ENCODE data around the gene COX6B1. TPM values are rescaled to one million over a fixed set of nuclear protein-coding genes. Genes with fewer than 3 reads are reported as not detected.

Gene COX6B1
- total RNA-seq, 1 donor from 2014 or later = 267 TPM

- peaks cover 6% of the 10 kb centered on the region for H3K9me3 ChIP-seq
Observed at GRCh38 chr19:35609851-35610353, 38.2 kb upstream of the COX6B1 start.

DNA sequence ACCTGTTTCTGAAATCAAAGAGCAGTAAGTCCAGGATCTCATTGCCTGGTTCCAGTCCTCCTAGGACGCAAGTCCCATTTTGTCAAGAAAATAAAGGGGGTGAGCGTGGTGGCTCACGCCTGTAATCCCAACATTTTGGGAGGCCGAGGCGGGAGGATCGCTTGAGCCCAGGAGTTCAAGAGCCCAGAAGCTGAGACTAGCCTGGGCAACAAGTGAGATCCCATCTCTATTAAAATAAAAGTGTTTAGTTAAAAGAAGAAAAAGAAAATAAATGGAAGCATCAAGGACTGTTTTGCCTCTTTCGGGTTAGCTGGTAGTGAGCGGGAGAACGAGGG, 35.9 kb upstream of the COX6B1 start:
- DNase-seq (no peak), ATAC-seq (no peak)
- no peaks in the 10 kb centered on the region for H3K27me3 ChIP-seq (ENCODE audit: low read depth)
- TF ChIP-seq CTCF (IDR thresholded peaks at IDR 0.05) = no peak
- peak overlapping the region; percentile 91 for H3K4me3 ChIP-seq
- intact Hi-C loops (cut with DNase I) = no loop called here
- H3K27ac ChIP-seq = peak overlapping the region; percentile 83
- peaks cover 14% of the 10 kb centered on the region for H3K4me1 ChIP-seq
- H3K9me3 ChIP-seq = peaks cover 5% of the 10 kb centered on the region
- peaks cover 4% of the 10 kb centered on the region for H3K36me3 ChIP-seq

More at GRCh38 chr19:35609851-35610353, 38.2 kb upstream of the COX6B1 start:
- DNase-seq (no peak), ATAC-seq (peak in 1 of 2 donors; percentile 8)
- intact Hi-C loops (cut with DNase I) = no loop called here
- no peak for TF ChIP-seq CTCF (IDR thresholded peaks at IDR 0.05)
- no peaks in the 10 kb centered on the region for H3K27me3 ChIP-seq (ENCODE audit: low read depth)
- H3K36me3 ChIP-seq = no peaks in the 10 kb centered on the region
- no peak overlapping the region for H3K4me3 ChIP-seq
- peaks cover 14% of the 10 kb centered on the region for H3K4me1 ChIP-seq
- no peak overlapping the region for H3K27ac ChIP-seq

DNA sequence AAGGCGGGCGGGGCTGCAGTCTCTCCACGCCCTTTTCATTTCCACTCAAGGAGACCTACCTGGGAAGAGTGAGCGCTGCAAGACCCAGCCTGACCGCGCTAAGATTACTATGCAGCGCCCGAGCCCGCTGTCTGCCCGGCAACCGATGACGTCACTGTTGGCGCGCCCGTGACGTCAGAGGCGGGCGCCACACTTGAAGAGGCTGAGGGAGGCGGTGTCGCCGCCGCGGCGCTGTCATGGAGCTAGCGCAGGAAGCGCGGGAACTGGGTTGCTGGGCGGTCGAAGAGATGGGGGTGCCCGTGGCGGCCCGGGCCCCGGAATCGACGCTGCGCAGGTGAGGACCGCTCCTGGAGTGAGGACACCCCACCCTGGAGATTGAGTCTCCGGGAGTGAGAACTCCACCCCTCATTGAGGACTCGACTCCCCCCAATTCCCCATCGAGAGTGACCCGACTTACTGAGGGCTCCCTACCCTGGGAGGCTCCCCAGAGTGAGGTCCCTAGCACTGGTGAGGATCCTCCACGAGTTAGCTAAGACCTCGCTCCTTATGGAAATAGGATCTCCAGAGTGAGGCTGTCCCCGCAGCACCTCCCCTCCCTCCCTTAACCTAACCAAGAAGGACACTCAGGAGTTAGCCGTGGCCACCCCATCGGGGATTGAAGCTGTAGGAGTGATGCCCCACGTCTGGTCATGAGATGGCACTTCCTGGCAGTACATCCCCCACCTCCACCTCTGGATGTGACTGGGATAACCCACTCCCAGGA, 35.4 kb upstream of the COX6B1 start, which contains the start of gene HAUS5:
TSS of gene HAUS5 (plus strand) at position 177 of the 763 bp plus-strand sequence. CDS start at position 237, 60 bp downstream.
- peak within 1 kb of the TSS; percentile 91 for H3K4me3 ChIP-seq
- TF ChIP-seq CTCF (IDR thresholded peaks at IDR 0.05) = peak; percentile 9
- DNase-seq (peak; percentile 95), ATAC-seq (peak; percentile 94 to 98)
- H3K27ac ChIP-seq = peak within 1 kb of the TSS; percentile 83
- intact Hi-C loops (cut with DNase I) = no loop called here
- H3K36me3 ChIP-seq = peaks cover 8% of the 10 kb centered on the region
- no peaks in the 10 kb centered on the region for H3K27me3 ChIP-seq (ENCODE audit: low read depth)
- H3K9me3 ChIP-seq = no peaks in the 10 kb centered on the region
- H3K4me1 ChIP-seq = peaks cover 14% of the 10 kb centered on the region

DNA sequence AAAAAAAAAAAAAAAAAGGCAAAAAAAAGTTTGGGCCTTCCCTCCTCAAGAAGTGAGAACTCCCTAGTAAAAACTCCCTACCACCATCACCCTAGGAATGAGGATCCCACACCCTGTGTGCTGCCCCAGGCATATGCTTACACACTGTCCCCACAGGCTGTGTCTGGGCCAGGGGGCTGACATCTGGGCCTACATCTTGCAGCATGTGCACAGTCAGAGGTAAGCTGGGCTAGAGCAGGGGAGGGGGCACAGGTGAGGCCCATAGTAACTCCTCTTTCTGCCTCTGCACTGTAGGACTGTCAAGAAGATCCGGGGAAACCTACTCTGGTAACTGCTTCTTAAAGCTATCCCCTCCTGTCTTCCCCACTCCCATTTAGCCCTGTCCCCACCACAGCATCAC, 34.5 kb upstream of the COX6B1 start:
- DNase-seq = no peak
- intact Hi-C loops (cut with DNase I) = no loop called here

DNA sequence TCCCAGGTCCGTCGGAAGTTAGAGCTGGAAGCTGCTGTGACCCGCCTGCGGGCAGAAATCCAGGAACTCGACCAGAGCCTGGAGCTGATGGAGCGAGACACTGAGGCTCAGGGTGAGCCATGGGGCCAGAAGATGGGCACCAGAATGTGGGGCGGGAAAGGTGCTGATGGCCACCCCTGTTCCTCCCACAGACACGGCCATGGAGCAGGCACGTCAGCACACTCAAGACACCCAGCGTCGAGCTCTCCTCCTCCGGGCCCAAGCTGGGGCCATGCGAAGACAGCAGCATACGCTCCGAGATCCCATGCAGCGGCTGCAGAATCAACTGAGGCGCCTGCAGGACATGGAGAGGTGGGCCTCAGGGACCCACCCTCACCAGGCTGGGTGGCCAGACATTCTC, 33.1 kb upstream of the COX6B1 start:
- no peak for ATAC-seq
- no peak for DNase-seq
- Histone ChIP-seq H3K9me3 (no peaks in the 10 kb centered on the region), H3K27me3 (ENCODE audit: low read depth) (no peaks in the 10 kb centered on the region), H3K36me3 (peaks cover 10% of the 10 kb centered on the region), H3K4me1 (peaks cover 14% of the 10 kb centered on the region), H3K27ac (no peak overlapping the region), H3K4me3 (no peak overlapping the region)
- intact Hi-C loops (cut with DNase I) = no loop called here
- no peak for TF ChIP-seq CTCF (IDR thresholded peaks at IDR 0.05)

More for the DNA sequence above, 34.5 kb upstream of the COX6B1 start:
- no peak overlapping the region for H3K4me3 ChIP-seq
- ATAC-seq = no peak
- no peaks in the 10 kb centered on the region for H3K27me3 ChIP-seq (ENCODE audit: low read depth)
- TF ChIP-seq CTCF (IDR thresholded peaks at IDR 0.05) = no peak
- peaks cover 14% of the 10 kb centered on the region for H3K4me1 ChIP-seq
- peaks cover 9% of the 10 kb centered on the region for H3K36me3 ChIP-seq
- H3K9me3 ChIP-seq = no peaks in the 10 kb centered on the region
- no peak overlapping the region for H3K27ac ChIP-seq
